ENCODE data around the gene BOD1.

The BOD1 gene

GRCh38 chr5:173594061-173594460, 22.4 kb downstream of the BOD1 start:
- no peak overlapping the region for H3K4me2 ChIP-seq (ENCODE audit: low read length)
- H2AK5ac ChIP-seq (ENCODE audit: low read length): no peak overlapping the region
- no peak overlapping the region for H3K9ac ChIP-seq (ENCODE audit: low read length)
- H3K14ac ChIP-seq (ENCODE audit: low read length): no peak overlapping the region
- H3K4ac ChIP-seq (ENCODE audit: low read depth, low read length): no peak overlapping the region
- DNase-seq: no peak
- H3K36me3 ChIP-seq (ENCODE audit: control insufficient read depth in 1 of 2, insufficient read depth in 2 of 2, low read length in 2 of 2): peaks cover 2 to 3% of the 10 kb centered on the region in 2 experiments
- H3K27me3 ChIP-seq (ENCODE audit: insufficient read depth, low read length): peaks cover 8% of the 10 kb centered on the region
- H4K8ac ChIP-seq (ENCODE audit: low read depth, low read length): no peak overlapping the region
- WGBS (ENCODE audit: extremely low coverage, insufficient coverage, insufficient read length): no CpG with 5 or more reads among the region's 3 CpGs
- H3K79me1 ChIP-seq (ENCODE audit: low read length): no peaks in the 10 kb centered on the region
- H3K23ac ChIP-seq (ENCODE audit: low read length): no peak overlapping the region
- no peak overlapping the region for H2BK5ac ChIP-seq (ENCODE audit: low read depth, low read length, poor library complexity)
- H4K91ac ChIP-seq (ENCODE audit: low read depth, low read length): no peak overlapping the region
- H3K18ac ChIP-seq (ENCODE audit: low read length): no peak overlapping the region
- no peak overlapping the region for H2BK120ac ChIP-seq (ENCODE audit: insufficient read depth, low read length, poor library complexity)
- H2BK12ac ChIP-seq (ENCODE audit: low read length): no peak overlapping the region
- no peak overlapping the region for H2AFZ ChIP-seq (ENCODE audit: insufficient read depth, low read length, poor library complexity)
- no peaks in the 10 kb centered on the region for H3K79me2 ChIP-seq (ENCODE audit: control insufficient read depth, insufficient read depth, low read length, poor library complexity)
- no peak overlapping the region for H3K27ac ChIP-seq (ENCODE audit: low read depth, low read length)
- no peak overlapping the region for H3K4me3 ChIP-seq (ENCODE audit: low read depth, low read length)
- no peaks in the 10 kb centered on the region for H3K4me1 ChIP-seq (ENCODE audit: control insufficient read depth in 1 of 2, insufficient read depth in 2 of 2, low read length in 2 of 2)
- no peak overlapping the region for H4K12ac ChIP-seq (ENCODE audit: low read depth, low read length)
- peaks cover 16% of the 10 kb centered on the region for H3K9me3 ChIP-seq (ENCODE audit: insufficient read depth, low read depth, low read length)

GRCh38 chr5:173592050-173592669, 24.3 kb downstream of the BOD1 start:
- Histone ChIP-seq H3K27me3 (ENCODE audit: insufficient read depth, low read length) (peaks cover 8% of the 10 kb centered on the region), H3K4me3 (ENCODE audit: low read depth, low read length) (no peak overlapping the region), H4K91ac (ENCODE audit: low read depth, low read length) (no peak overlapping the region), H3K9me3 (ENCODE audit: insufficient read depth, low read depth, low read length) (peaks cover 18% of the 10 kb centered on the region), H2AK5ac (ENCODE audit: low read length) (no peak overlapping the region), H3K27ac (ENCODE audit: low read depth, low read length) (no peak overlapping the region), H2BK120ac (ENCODE audit: insufficient read depth, low read length, poor library complexity) (no peak overlapping the region), H3K4me1 (ENCODE audit: control insufficient read depth in 1 of 2, insufficient read depth in 2 of 2, low read length in 2 of 2) (no peaks in the 10 kb centered on the region), H3K14ac (ENCODE audit: low read length) (no peak overlapping the region), H2AFZ (ENCODE audit: insufficient read depth, low read length, poor library complexity) (no peak overlapping the region), H4K8ac (ENCODE audit: low read depth, low read length) (no peak overlapping the region), H4K12ac (ENCODE audit: low read depth, low read length) (no peak overlapping the region), H3K79me2 (ENCODE audit: control insufficient read depth, insufficient read depth, low read length, poor library complexity) (no peaks in the 10 kb centered on the region), H3K79me1 (ENCODE audit: low read length) (no peaks in the 10 kb centered on the region), H3K23ac (ENCODE audit: low read length) (no peak overlapping the region), H3K4me2 (ENCODE audit: low read length) (no peak overlapping the region), H3K18ac (ENCODE audit: low read length) (no peak overlapping the region), H3K4ac (ENCODE audit: low read depth, low read length) (no peak overlapping the region), H2BK5ac (ENCODE audit: low read depth, low read length, poor library complexity) (no peak overlapping the region), H3K9ac (ENCODE audit: low read length) (no peak overlapping the region), H3K36me3 (ENCODE audit: control insufficient read depth in 1 of 2, insufficient read depth in 2 of 2, low read length in 2 of 2) (peaks cover 2 to 3% of the 10 kb centered on the region in 2 experiments), H2BK12ac (ENCODE audit: low read length) (no peak overlapping the region)
- no CpG with 5 or more reads among the region's 2 CpGs for WGBS (ENCODE audit: extremely low coverage, insufficient coverage, insufficient read length)
- peak in 1 of 2 donors; percentile 48 for DNase-seq

- H2BK5ac ChIP-seq (ENCODE audit: low read depth, low read length, poor library complexity): no peak overlapping the region
- no peak overlapping the region for H3K27ac ChIP-seq (ENCODE audit: low read depth, low read length)
- H3K23ac ChIP-seq (ENCODE audit: low read length): no peak overlapping the region
- no peak overlapping the region for H2AFZ ChIP-seq (ENCODE audit: insufficient read depth, low read length, poor library complexity)
- no peaks in the 10 kb centered on the region for H3K4me1 ChIP-seq (ENCODE audit: control insufficient read depth in 1 of 2, insufficient read depth in 2 of 2, low read length in 2 of 2)
- H3K27me3 ChIP-seq (ENCODE audit: insufficient read depth, low read length): peaks cover 8% of the 10 kb centered on the region
- H3K14ac ChIP-seq (ENCODE audit: low read length): no peak overlapping the region
- peak; percentile 37 to 46 for DNase-seq
- H3K18ac ChIP-seq (ENCODE audit: low read length): no peak overlapping the region
- H4K12ac ChIP-seq (ENCODE audit: low read depth, low read length): no peak overlapping the region
- no peak overlapping the region for H3K4me2 ChIP-seq (ENCODE audit: low read length)
- no peak overlapping the region for H2BK120ac ChIP-seq (ENCODE audit: insufficient read depth, low read length, poor library complexity)
- H4K91ac ChIP-seq (ENCODE audit: low read depth, low read length): no peak overlapping the region
- WGBS (ENCODE audit: extremely low coverage, insufficient coverage, insufficient read length): no CpG with 5 or more reads among the region's 11 CpGs
- peaks cover 20% of the 10 kb centered on the region for H3K9me3 ChIP-seq (ENCODE audit: insufficient read depth, low read depth, low read length)
- no peak overlapping the region for H3K4ac ChIP-seq (ENCODE audit: low read depth, low read length)
- H3K4me3 ChIP-seq (ENCODE audit: low read depth, low read length): no peak overlapping the region
- no peak overlapping the region for H3K9ac ChIP-seq (ENCODE audit: low read length)
- H2BK12ac ChIP-seq (ENCODE audit: low read length): no peak overlapping the region
- H3K36me3 ChIP-seq (ENCODE audit: control insufficient read depth in 1 of 2, insufficient read depth in 2 of 2, low read length in 2 of 2): peaks cover 0 to 3% of the 10 kb centered on the region in 2 experiments
- H3K79me2 ChIP-seq (ENCODE audit: control insufficient read depth, insufficient read depth, low read length, poor library complexity): no peaks in the 10 kb centered on the region
- H4K8ac ChIP-seq (ENCODE audit: low read depth, low read length): no peak overlapping the region
- H2AK5ac ChIP-seq (ENCODE audit: low read length): no peak overlapping the region
- no peaks in the 10 kb centered on the region for H3K79me1 ChIP-seq (ENCODE audit: low read length)
Measured at GRCh38 chr5:173591056-173591514, 25.4 kb downstream of the BOD1 start.

GRCh38 chr5:173590436-173591055, 25.9 kb downstream of the BOD1 start:
- H3K4ac ChIP-seq (ENCODE audit: low read depth, low read length): no peak overlapping the region
- H3K27ac ChIP-seq (ENCODE audit: low read depth, low read length): no peak overlapping the region
- H4K8ac ChIP-seq (ENCODE audit: low read depth, low read length): no peak overlapping the region
- whole genome bisulfite sequencing (ENCODE audit: extremely low coverage, insufficient coverage, insufficient read length): no CpG with 5 or more reads among the region's 8 CpGs
- no peak overlapping the region for H3K18ac ChIP-seq (ENCODE audit: low read length)
- no peak overlapping the region for H2BK120ac ChIP-seq (ENCODE audit: insufficient read depth, low read length, poor library complexity)
- no peak overlapping the region for H3K4me2 ChIP-seq (ENCODE audit: low read length)
- H3K4me1 ChIP-seq (ENCODE audit: control insufficient read depth in 1 of 2, insufficient read depth in 2 of 2, low read length in 2 of 2): no peaks in the 10 kb centered on the region
- H2AK5ac ChIP-seq (ENCODE audit: low read length): no peak overlapping the region
- H3K9ac ChIP-seq (ENCODE audit: low read length): no peak overlapping the region
- H2BK5ac ChIP-seq (ENCODE audit: low read depth, low read length, poor library complexity): no peak overlapping the region
- H3K79me1 ChIP-seq (ENCODE audit: low read length): no peaks in the 10 kb centered on the region
- peaks cover 25% of the 10 kb centered on the region for H3K9me3 ChIP-seq (ENCODE audit: insufficient read depth, low read depth, low read length)
- H4K91ac ChIP-seq (ENCODE audit: low read depth, low read length): no peak overlapping the region
- DNase-seq: no peak
- H2AFZ ChIP-seq (ENCODE audit: insufficient read depth, low read length, poor library complexity): no peak overlapping the region
- H3K23ac ChIP-seq (ENCODE audit: low read length): no peak overlapping the region
- peaks cover 8% of the 10 kb centered on the region for H3K27me3 ChIP-seq (ENCODE audit: insufficient read depth, low read length)
- H3K4me3 ChIP-seq (ENCODE audit: low read depth, low read length): no peak overlapping the region
- H3K36me3 ChIP-seq (ENCODE audit: control insufficient read depth in 1 of 2, insufficient read depth in 2 of 2, low read length in 2 of 2): peaks cover 0 to 3% of the 10 kb centered on the region in 2 experiments
- no peaks in the 10 kb centered on the region for H3K79me2 ChIP-seq (ENCODE audit: control insufficient read depth, insufficient read depth, low read length, poor library complexity)
- H4K12ac ChIP-seq (ENCODE audit: low read depth, low read length): no peak overlapping the region
- no peak overlapping the region for H2BK12ac ChIP-seq (ENCODE audit: low read length)
- H3K14ac ChIP-seq (ENCODE audit: low read length): no peak overlapping the region

All from trophoblast cell (in vitro differentiated cells and primary cell).